K562 (cell line): Measurements from ENCODE around the gene SPACA9. TPM values are rescaled to one million over a fixed set of nuclear protein-coding genes. Genes with fewer than 3 reads are reported as not detected.
A peak's percentile ranks its signal among the peaks of the same experiment; 100 is the strongest.

Experiments
- ATF6 ChIP-seq: sonication (generic); formaldehyde crosslinking; IDR thresholded peaks from 2 replicates; pipeline ENCODE4 v1.4.0; 2020; ENCODE audit warnings: mild to moderate bottlenecking, missing genetic modification reagents
- BMI1 ChIP-seq: fragments of 150-350 bp; IDR thresholded peaks from 2 replicates; pipeline ENCODE4 v1.6.1; 2014; ENCODE audit warnings: low read length
- DPF2 ChIP-seq: fragments of 450-650 bp; IDR thresholded peaks from 2 replicates; pipeline ENCODE4 v1.6.1; 2016
- EHMT2 ChIP-seq: fragments of 450-650 bp; IDR thresholded peaks from 2 replicates; pipeline ENCODE4 v1.6.1; 2018; ENCODE audit warnings: antibody characterized with exemption
- ETV5 ChIP-seq: sonication (generic); formaldehyde crosslinking; IDR thresholded peaks from 2 replicates; pipeline ENCODE4 v1.4.0; 2020; ENCODE audit warnings: low read depth, mild to moderate bottlenecking, missing genetic modification reagents
- FOXA3 ChIP-seq, 2 experiments: fragments of 450-650 bp in 1 of 2; sonication (generic) in 1 of 2; formaldehyde crosslinking; IDR thresholded peaks in 1 of 2; conservative IDR thresholded peaks in 1 of 2; 2 replicates each; pipeline versions ENCODE4 v1.4.0 to v1.8.0; 2020 to 2022; ENCODE audit warnings: mild to moderate bottlenecking in 2 of 2, missing genetic modification reagents in 1 of 2
- FOXJ3 ChIP-seq: sonication (generic); formaldehyde crosslinking; IDR thresholded peaks from 2 replicates; pipeline ENCODE4 v1.4.0; 2020; ENCODE audit warnings: mild to moderate bottlenecking, missing genetic modification reagents
- GABPB1 ChIP-seq: sonication (generic); formaldehyde crosslinking; IDR thresholded peaks from 2 replicates; pipeline ENCODE4 v1.8.0; 2022; ENCODE audit warnings: mild to moderate bottlenecking, missing genetic modification reagents
- HOXB6 ChIP-seq: fragments of 250-450 bp; sonication (Bioruptor Pico); IDR thresholded peaks from 2 replicates; pipeline ENCODE4 v1.5.1; 2022; ENCODE audit warnings: mild to moderate bottlenecking, borderline replicate concordance
- KDM4B ChIP-seq, 2 experiments: fragments of 450-650 bp in 1 of 2; sonication (generic) in 1 of 2; IDR thresholded peaks; 2 replicates each; pipeline ENCODE4 v1.6.1; 2016 to 2017; ENCODE audit warnings: borderline replicate concordance in 2 of 2, antibody characterized with exemption in 1 of 2, low read depth in 1 of 2, mild to moderate bottlenecking in 1 of 2
- MEF2D ChIP-seq: conservative IDR thresholded peaks from 2 replicates; pipeline ENCODE4 v1.6.1; 2016; ENCODE audit warnings: low read depth, missing genetic modification characterization, missing compliant biosample characterization
- PTTG1 ChIP-seq: fragments of 450-650 bp; IDR thresholded peaks from 2 replicates; pipeline ENCODE4 v1.6.1; 2016; ENCODE audit warnings: low read depth, mild to moderate bottlenecking, missing genetic modification characterization, missing compliant biosample characterization
- REST ChIP-seq, 2 experiments: fragments of 450-650 bp; formaldehyde crosslinking in 1 of 2; IDR thresholded peaks; 2 replicates each; pipeline versions ENCODE4 v1.4.0 to v1.6.1; 2014 to 2020; ENCODE audit warnings: mild to moderate bottlenecking in 2 of 2, borderline replicate concordance in 1 of 2, low read depth in 1 of 2
- RFX7 ChIP-seq: fragments of 250-450 bp; sonication (Bioruptor Pico); IDR thresholded peaks from 2 replicates; pipeline ENCODE4 v1.5.1; 2021; ENCODE audit warnings: mild to moderate bottlenecking
- SMARCC2 ChIP-seq: fragments of 450-650 bp; IDR thresholded peaks from 2 replicates; pipeline ENCODE4 v1.6.1; 2017; ENCODE audit warnings: antibody characterized with exemption, moderate library complexity, mild to moderate bottlenecking, low read depth
- SPI1 ChIP-seq: IDR thresholded peaks from 2 replicates; pipeline ENCODE4 v1.6.1; 2011; ENCODE audit warnings: low read depth, low read length, control low read depth, borderline replicate concordance
- ZNF77 ChIP-seq: fragments of 250-450 bp; sonication (Bioruptor Pico); IDR thresholded peaks from 2 replicates; pipeline ENCODE4 v1.5.0; 2020
- polyA plus RNA-seq, 8 experiments: library from polyadenylated mRNA; depleted of rRNA in 4 of 8; stranded (reverse) in 5 of 8; unstranded in 3 of 8; fragments of >200 nt; fragmentation: Nextera tagmentation in 2 of 8; fragmentation: Illumina TruSeq in 1 of 8; extraction: Ambion mirVana in 2 of 8; extraction: Trizol in 1 of 8; gene quantifications; 2 replicates each; pipeline versions ENCODE4 v1.2.1 to v1.2.3, GENCODE V29; 2011 to 2014; ENCODE audit warnings: inconsistent platforms in 1 of 8, missing spikeins in 1 of 8
- total RNA-seq, 7 experiments: library from RNA; depleted of rRNA in 6 of 7; stranded (reverse); fragments of >200 nt in 6 of 7; fragmentation: Illumina TruSeq in 2 of 7; extraction: Trizol in 2 of 7; gene quantifications; 2 replicates each; pipeline versions ENCODE4 v1.2.1 to v1.2.3, GENCODE V29; 2011 to 2021; ENCODE audit warnings: low replicate concordance in 1 of 7
- TF ChIP-seq, protein P1 (sequence below), 2 experiments: fragments of 450-650 bp in 1 of 2; sonication (generic) in 1 of 2; formaldehyde crosslinking in 1 of 2; IDR thresholded peaks in 1 of 2; conservative IDR thresholded peaks in 1 of 2; 2 replicates each; pipeline versions ENCODE4 v1.6.1 to v1.8.1; 2016 to 2023; ENCODE audit warnings: mild to moderate bottlenecking in 2 of 2, moderate library complexity in 2 of 2, inconsistent platforms in 1 of 2, missing genetic modification reagents in 1 of 2

Gene SPACA9
- total and polyA plus RNA-seq, 9 of the 15 experiments (the other 6 are each of a cell fraction or from before 2014, with no cell fraction given): 0.06 to 0.51 (median 0.36) TPM

- TF ChIP-seq REST (IDR thresholded peaks at IDR 0.05; ENCODE audit: borderline replicate concordance): no peak
- no peak for TF ChIP-seq REST (CRISPR knock-in tag; IDR thresholded peaks at IDR 0.05; ENCODE audit: low read depth)
- no peak for TF ChIP-seq ZNF77 (CRISPR knock-in tag)
- TF ChIP-seq FOXJ3 (CRISPR knock-in tag): no peak
- TF ChIP-seq SMARCC2: peak; percentile 55; the same call in 1 of the 2 replicates
- TF ChIP-seq FOXA3 (CRISPR knock-in tag; conservative IDR thresholded peaks at IDR 0.05 in 1 of 2, IDR thresholded peaks at IDR 0.05 in 1 of 2): 0 out of 4 replicates have a peak, but pooled peaks of 1 of the 2 experiments have one; percentile 32
- TF ChIP-seq ETV5 (CRISPR knock-in tag): no peak
- TF ChIP-seq DPF2: peak; percentile 79
- 0 out of 2 replicates have a peak, but pooled peaks have one; percentile 39 for TF ChIP-seq SPI1
- no peak for TF ChIP-seq PTTG1 (tag)
- no peak for TF ChIP-seq HOXB6
- TF ChIP-seq RFX7 (CRISPR knock-in tag): no peak
- TF ChIP-seq, protein P1, sequence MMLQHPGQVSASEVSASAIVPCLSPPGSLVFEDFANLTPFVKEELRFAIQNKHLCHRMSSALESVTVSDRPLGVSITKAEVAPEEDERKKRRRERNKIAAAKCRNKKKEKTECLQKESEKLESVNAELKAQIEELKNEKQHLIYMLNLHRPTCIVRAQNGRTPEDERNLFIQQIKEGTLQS (IDR thresholded peaks at IDR 0.05): peak; percentile 79
- TF ChIP-seq, protein P1 (CRISPR knock-in tag; conservative IDR thresholded peaks at IDR 0.05): no peak
- no peak for TF ChIP-seq ATF6 (CRISPR knock-in tag)
- peak; percentile 46; the same call in 1 of the 2 replicates for TF ChIP-seq EHMT2
- no peak for TF ChIP-seq BMI1
- no peak for TF ChIP-seq GABPB1 (CRISPR knock-in tag)
- TF ChIP-seq MEF2D (tag): no peak
- no peak for TF ChIP-seq KDM4B (IDR thresholded peaks at IDR 0.05; ENCODE audit: borderline replicate concordance in 2 of 2, low read depth in 1 of 2)
Measured at GRCh38 chr9:132937463-132937901, 58.8 kb downstream of the SPACA9 start (continued).
